HG03354 (cell line): Measurements from ENCODE around the gene PITX3.
"Not testable (repeated sequence)": the region's sequence is repeated elsewhere in the genome, so short reads cannot be mapped to it uniquely, and the experiment has no call there.

ENCODE experiments used
- ATAC-seq: cut with Tn5 transposase; IDR thresholded peaks from one replicate; pipeline ENCODE4 v1.9.1; 2021; ENCODE audit warnings: mild to moderate bottlenecking; ENCODE audit not compliant: unreplicated experiment, poor library complexity, severe bottlenecking

The PITX3 gene

DNA sequence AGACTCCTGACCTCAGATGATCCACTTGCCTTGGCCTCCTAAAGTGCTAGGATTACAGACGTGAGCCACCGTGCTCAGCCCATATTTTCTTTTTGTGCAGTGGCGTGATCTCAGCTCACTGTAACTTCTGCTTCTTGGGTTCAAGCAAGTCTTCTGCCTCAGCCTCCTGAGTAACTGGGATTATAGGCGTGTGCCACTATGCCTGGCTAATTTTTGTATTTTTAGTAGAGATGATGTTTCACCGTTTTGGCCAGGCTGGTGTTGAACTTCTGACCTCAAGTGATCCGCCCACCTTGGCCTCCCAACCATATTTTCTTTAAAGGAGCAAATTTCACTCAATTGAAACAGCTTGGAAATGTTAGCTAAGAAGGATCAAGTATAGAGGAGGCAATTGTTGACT is 20.5 kb upstream of the PITX3 start:
- no peak for ATAC-seq

- no peak for ATAC-seq
Measured at GRCh38 chr10:102261196-102261595, 19.9 kb upstream of the PITX3 start.

DNA sequence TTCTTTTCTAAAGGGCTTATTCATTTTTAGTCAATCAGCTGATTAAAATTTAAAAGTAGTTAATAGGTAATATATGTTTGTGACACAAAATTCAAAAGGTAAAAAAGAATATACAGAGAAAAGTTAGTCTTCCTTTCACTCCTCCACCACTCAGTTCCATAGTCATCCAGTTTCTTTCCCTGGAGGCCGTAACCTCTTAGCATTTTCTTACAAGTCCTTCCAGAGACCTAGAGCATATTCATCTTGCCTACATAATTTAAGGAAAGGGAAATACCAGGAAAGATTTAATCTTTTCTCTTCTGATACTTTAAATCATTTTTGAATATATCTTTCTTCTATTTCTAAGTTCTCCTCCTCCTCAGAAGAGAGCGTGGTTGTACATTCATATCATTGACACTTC is 14.1 kb upstream of the PITX3 start:
- ATAC-seq: no peak

- ATAC-seq: no peak
Measured at GRCh38 chr10:102254426-102254825, 13.1 kb upstream of the PITX3 start.

GRCh38 chr10:102252508-102252907 is 11.2 kb upstream of the PITX3 start:
- ATAC-seq: not testable (repeated sequence)

GRCh38 chr10:102247734-102248133 is 6.4 kb upstream of the PITX3 start:
- no peak for ATAC-seq

GRCh38 chr10:102246261-102246660 is 4.9 kb upstream of the PITX3 start:
- no peak for ATAC-seq

DNA sequence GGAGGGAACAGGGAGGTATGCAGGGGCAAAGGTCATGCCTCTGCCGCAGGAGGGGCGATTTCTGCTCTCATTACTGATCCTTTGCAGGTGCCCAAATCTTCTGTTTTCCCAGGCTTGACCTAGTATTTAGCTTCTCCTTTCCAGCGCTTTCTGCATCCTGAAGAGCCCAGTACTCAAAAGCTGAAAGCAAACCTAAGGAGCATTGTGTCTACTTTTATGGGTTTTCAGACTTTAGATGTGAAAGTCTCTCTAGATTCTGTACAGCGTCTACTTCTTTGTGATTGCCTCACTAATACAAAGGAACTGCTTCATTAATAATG is 4.6 kb upstream of the PITX3 start:
- ATAC-seq: no peak

DNA sequence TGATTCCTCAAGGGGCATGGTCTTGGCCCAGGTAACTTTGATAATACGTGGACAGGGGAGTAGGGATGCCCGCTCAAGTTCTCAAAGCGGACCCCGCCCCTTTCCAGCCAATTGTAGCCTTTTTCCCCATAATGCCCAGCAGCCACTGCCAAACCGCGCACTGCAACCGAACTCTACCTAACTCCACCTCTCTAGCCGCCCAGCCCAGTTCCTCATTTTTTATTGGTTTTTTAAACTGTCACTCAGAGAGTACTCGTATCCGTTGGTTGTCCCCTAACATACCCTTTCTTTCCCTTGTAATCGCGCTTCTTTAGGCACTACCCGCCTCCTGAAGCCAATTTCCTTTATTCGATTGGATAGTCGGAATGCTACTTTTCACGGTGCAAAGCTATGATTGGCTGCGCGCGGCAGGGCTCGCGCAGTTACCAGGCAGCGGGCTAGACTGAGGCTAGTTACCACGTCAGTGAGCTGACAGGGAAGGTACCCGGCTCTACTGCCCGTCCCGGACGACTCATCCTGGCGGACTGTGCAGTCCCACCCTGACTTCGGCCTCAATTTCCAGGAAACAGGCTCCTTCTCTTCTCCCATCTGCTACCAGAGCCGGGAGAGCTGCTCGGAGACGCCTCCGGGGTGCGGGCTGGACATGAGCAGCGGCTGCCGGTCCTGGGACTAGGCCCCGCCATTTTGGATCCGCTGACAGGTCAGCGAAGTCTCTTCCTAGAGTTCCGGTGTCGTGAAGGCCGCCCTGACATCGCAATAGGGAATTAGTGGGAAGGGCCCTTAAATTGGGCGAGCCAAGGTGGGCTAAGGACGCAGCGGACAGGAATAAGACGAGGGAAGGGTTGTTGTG is 4.0 kb upstream of the PITX3 start, which contains the start of gene GBF1:
Gene GBF1, plus strand, starts transcription at position 451 of the 850 bp plus-strand sequence. CDS start 13,407 bp downstream, outside the sequence.
- ATAC-seq: peak; percentile 91

DNA sequence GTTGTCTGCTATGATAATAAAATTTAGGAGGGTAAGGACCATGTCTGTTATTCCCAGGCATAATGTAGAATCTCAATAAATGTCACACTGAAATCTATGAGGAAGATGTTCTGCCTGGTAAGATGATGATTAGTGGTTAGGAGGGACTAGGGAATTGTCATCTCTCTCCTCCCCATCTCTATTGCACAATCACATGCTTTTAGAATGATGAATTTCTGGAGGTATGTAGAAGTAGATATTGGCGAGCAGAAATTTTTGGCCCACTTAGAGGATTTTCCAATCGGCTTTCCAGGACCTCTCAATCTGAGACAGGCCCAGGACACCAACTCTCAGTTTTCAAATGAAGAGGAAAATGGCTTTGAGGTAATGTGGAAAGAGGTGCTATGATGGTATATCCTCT is 2.0 kb upstream of the PITX3 start:
- ATAC-seq: no peak

DNA sequence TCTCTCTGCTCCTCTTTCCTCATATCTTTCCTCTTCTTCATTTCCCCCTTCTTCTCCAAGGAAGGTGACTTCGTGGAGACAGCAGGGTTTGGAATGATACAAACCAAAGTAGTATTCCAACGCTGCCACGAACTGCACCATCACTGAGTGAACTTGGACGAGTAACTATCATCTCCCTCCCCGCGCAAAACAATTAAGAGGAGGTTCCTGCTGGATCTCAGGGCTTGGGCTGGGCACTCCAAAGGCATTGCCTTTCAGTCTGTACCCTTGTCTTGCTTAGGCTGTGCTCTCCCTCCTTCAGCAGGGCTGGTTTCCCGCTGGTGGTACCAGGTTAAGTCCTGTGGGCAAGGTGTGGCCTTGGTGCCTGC is 790 bp upstream of the PITX3 start:
- ATAC-seq: no peak

DNA sequence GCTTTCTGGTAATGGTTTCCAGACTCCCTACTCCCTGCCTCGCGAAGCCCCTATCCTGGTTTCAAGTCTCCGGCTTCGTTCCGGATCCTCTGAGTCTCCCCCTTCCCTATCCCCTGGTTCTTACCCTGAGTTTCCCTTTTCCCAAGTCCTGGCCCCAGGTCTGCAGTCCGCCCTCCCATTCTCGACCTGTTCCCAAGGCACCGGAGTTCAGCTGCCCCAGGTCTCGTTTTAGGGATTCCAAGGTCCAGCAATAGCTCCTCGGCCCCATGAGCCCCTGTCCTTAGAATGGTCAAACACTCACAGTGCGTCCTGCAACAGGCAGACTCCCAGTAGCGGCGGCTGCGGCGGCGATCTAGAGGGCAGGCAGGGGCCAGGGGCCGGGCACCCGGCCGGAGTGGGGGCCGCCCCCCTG is 274 bp downstream of the PITX3 start:
- ATAC-seq: peak; percentile 1

- ATAC-seq: no peak
Measured at GRCh38 chr10:102240467-102241031, 763 bp downstream of the PITX3 start.

DNA sequence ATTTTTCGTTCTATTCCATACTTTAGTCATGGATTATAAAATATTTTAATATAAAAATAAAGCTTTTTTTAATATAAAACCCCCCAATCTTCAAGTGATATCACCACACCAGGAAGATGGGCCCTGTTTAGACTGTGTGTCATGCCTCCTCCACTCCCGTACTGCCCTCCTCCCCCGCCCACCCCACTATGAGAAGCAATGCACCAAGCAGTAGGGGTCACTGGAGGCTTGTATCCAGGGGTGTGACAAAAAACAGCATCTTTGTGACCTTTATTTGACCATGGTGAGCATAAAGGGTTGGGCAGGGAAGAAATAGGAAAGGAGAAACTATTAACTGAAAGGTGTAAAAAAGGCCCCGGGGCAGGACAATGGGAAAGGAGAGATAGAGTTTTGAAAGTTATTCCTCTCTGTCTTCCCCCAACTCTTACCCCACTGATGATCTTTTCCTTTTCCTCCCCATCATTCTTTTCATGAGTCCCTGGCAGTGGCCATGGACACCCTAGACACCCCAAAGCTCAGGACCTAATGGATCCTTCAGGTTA is 3.5 kb downstream of the PITX3 start:
- ATAC-seq: no peak

GRCh38 chr10:102236006-102236405 is 5.3 kb downstream of the PITX3 start:
- no peak for ATAC-seq

- no peak for ATAC-seq
Measured at GRCh38 chr10:102235598-102235920, 5.8 kb downstream of the PITX3 start.

DNA sequence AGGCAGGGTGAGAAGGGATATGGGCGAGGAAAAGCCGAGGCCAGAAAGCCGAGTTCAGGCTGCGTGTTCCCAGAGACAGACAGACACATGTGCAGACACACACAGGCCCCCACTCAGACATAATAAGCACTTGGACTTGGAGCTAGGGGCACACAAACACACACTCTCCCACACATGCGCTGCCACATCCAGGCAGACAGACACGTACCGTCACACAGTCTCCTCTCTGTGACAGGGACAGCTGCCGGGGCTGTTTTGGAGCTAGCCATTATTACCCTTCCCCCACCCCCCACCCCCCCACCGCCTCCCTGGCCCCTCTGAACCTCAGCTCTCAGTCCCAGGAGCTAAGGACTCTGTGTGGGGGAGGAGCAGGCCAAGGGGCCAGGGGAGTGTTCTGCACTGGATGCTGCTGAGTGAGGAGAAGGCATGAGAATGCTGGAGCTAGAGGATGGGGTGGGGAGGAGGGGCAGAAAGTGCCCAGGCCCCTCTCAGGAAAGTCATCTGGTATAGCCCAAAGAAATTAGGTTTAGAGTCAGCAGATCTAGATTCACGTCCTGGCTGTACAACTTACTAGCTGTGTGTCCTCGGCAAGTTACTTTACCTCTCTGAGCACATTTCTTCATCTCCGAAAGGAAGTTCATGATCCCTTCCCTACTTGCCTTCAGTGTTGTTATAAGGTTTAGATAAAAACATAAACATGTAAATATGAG is 6.3 kb downstream of the PITX3 start:
- no peak for ATAC-seq

- ATAC-seq: no peak
Measured at GRCh38 chr10:102233997-102234396, 7.3 kb downstream of the PITX3 start.

- no peak for ATAC-seq
Measured at GRCh38 chr10:102231357-102232318, 9.7 kb downstream of the PITX3 start.

DNA sequence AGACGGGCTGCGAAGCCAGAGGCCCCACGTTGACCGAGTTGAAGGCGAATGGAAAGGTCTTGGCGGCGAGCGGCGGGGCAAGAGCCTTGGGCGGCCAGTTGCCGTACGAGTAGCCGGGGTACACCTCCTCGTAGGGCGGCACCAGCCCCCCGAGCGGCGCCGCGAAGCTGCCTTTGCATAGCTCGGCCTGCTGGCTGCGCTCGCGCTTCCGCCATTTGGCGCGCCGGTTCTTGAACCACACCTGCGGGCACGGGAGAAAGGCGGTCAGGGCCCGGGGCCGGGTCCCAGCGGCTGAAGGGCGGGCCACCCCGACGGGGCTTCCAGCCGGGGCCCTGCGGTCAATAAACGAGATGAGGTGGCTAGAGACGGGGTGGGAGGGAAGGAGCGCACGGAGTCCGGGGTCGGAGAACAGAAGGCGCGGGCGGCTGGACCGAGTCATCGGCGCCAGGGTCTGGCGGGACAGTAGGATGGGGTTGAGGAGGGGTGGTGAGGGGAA is 10.4 kb downstream of the PITX3 start:
- no peak for ATAC-seq
